B cell (primary cell): ENCODE data around the gene MIPOL1. TPM values are rescaled to one million over a fixed set of nuclear protein-coding genes. Genes with fewer than 3 reads are reported as not detected.

ENCODE experiments used
- ATAC-seq: fragments of 200-7000 bp; cut with Tn5 transposase; one replicate; pipeline ENCODE4 v1.10.0; 2021; ENCODE audit warnings: low read depth, mild to moderate bottlenecking, moderate number of reproducible peaks, moderate library complexity
- CTCF ChIA-PET: fragments of 350-600 bp; sonication (Branson Sonifier 250); formaldehyde crosslinking; loops from one replicate; lab custom pipeline; 2021; ENCODE audit warnings: antibody characterized with exemption, inconsistent platforms; lab: Charles Lee
- POLR2A ChIA-PET: fragments of 350-600 bp; sonication (Branson Sonifier 250); formaldehyde crosslinking; loops from one replicate; lab custom pipeline; 2021; ENCODE audit warnings: antibody characterized with exemption; lab: Charles Lee
- DNase-seq: peaks from one replicate; pipeline ENCODE4 v3.0.0; 2013
- H2AFZ ChIP-seq: 2 replicates; pipeline ENCODE4 v1.6.1; 2012; ENCODE audit warnings: mild to moderate bottlenecking, low read depth, low read length; ENCODE audit not compliant: insufficient read depth, poor library complexity, severe bottlenecking
- H3K27ac ChIP-seq, 2 donors: 1 replicate in 1 of 2; 2 replicates in 1 of 2; pipeline ENCODE4 v1.5.1; 2012 to 2013; ENCODE audit warnings: low read length in 2 of 2, mild to moderate bottlenecking in 2 of 2, moderate library complexity in 1 of 2
- H3K27me3 ChIP-seq, 4 experiments: fragments of 200-600 bp in 1 of 4; sonication (generic) in 1 of 4; replicated peaks in 1 of 4; 1 replicate in 2 of 4; 2 replicates in 2 of 4; pipeline versions ENCODE4 v1.6.1 to v1.7.0; 2013 to 2016; ENCODE audit warnings: low read length in 3 of 4, mild to moderate bottlenecking in 2 of 4, mixed read lengths in 1 of 4, moderate library complexity in 1 of 4; ENCODE audit not compliant: insufficient read depth in 4 of 4, control insufficient read depth in 3 of 4; ENCODE audit errors: control extremely low read depth in 1 of 4
- H3K36me3 ChIP-seq, 2 experiments: replicated peaks in 1 of 2; 1 replicate in 1 of 2; 2 replicates in 1 of 2; pipeline versions ENCODE4 v1.6.1 to v1.7.1; 2013; ENCODE audit warnings: low read length in 1 of 2; ENCODE audit not compliant: insufficient read depth in 2 of 2, control insufficient read depth in 1 of 2; ENCODE audit errors: control extremely low read depth in 1 of 2, extremely low read depth in 1 of 2
- H3K4me1 ChIP-seq, 2 donors: fragments of 200-600 bp in 1 of 2; sonication (generic) in 1 of 2; 1 replicate in 1 of 2; 2 replicates in 1 of 2; pipeline versions ENCODE4 v1.5.1 to v1.6.1; 2013 to 2017; ENCODE audit warnings: low read length in 2 of 2; ENCODE audit not compliant: control insufficient read depth in 2 of 2, insufficient read depth in 2 of 2
- H3K4me2 ChIP-seq: replicated peaks from 2 replicates; pipeline ENCODE3; 2012; ENCODE audit warnings: mild to moderate bottlenecking, low read depth, low read length; ENCODE audit not compliant: poor library complexity, severe bottlenecking
- H3K4me3 ChIP-seq, 5 experiments: fragments of 200-600 bp in 1 of 5; sonication (generic) in 1 of 5; 1 replicate in 3 of 5; 2 replicates in 2 of 5; pipeline versions ENCODE4 v1.5.1 to v1.7.0; 2011 to 2016; ENCODE audit warnings: low read length in 4 of 5, mild to moderate bottlenecking in 4 of 5, low read depth in 2 of 5, control low read depth in 1 of 5, moderate library complexity in 1 of 5; ENCODE audit not compliant: insufficient read depth in 1 of 5; ENCODE audit errors: control extremely low read depth in 1 of 5, extremely low read depth in 1 of 5
- H3K79me2 ChIP-seq: fragments of 200-600 bp; sonication (generic); one replicate; pipeline ENCODE4 v1.6.0; 2016; ENCODE audit warnings: low read length; ENCODE audit not compliant: control insufficient read depth, insufficient read depth
- H3K9ac ChIP-seq: fragments of 200-600 bp; sonication (generic); 2 replicates; pipeline ENCODE4 v1.6.1; 2017; ENCODE audit warnings: mild to moderate bottlenecking, low read length, moderate library complexity
- H3K9me3 ChIP-seq, 3 donors: one replicate each; pipeline versions ENCODE4 v1.6.1 to v1.7.1; 2013; ENCODE audit warnings: low read length in 2 of 3; ENCODE audit not compliant: control insufficient read depth in 2 of 3, insufficient read depth in 1 of 3; ENCODE audit errors: control extremely low read depth in 1 of 3
- H4K20me1 ChIP-seq: 2 replicates; pipeline ENCODE4 v1.6.0; 2012; ENCODE audit warnings: mild to moderate bottlenecking, low read length; ENCODE audit not compliant: insufficient read depth, control insufficient read depth, poor library complexity, severe bottlenecking
- H3K27ac Mint-ChIP-seq: one replicate; pipeline ENCODE4 v1.8.0; 2021; ENCODE audit warnings: mixed read lengths
- H3K27me3 Mint-ChIP-seq: one replicate; pipeline ENCODE4 v1.8.0; 2021; ENCODE audit warnings: mixed read lengths
- H3K4me1 Mint-ChIP-seq: one replicate; pipeline ENCODE4 v1.8.0; 2021; ENCODE audit warnings: mixed read lengths
- H3K4me3 Mint-ChIP-seq: one replicate; pipeline ENCODE4 v1.8.0; 2021; ENCODE audit warnings: mixed read lengths
- H3K9me3 Mint-ChIP-seq: one replicate; pipeline ENCODE4 v1.8.0; 2022; ENCODE audit warnings: mixed read lengths; ENCODE audit not compliant: insufficient read depth
- EZH2 ChIP-seq: IDR thresholded peaks from 2 replicates; pipeline ENCODE4 v1.6.1; 2012; ENCODE audit warnings: borderline replicate concordance, low read depth, mild to moderate bottlenecking, moderate library complexity, low read length; ENCODE audit not compliant: insufficient read depth, poor library complexity, severe bottlenecking
- WGBS: methylation state at CpG from one replicate; pipeline ENCODE4 v1.1.5; 2013; ENCODE audit warnings: missing lambda C conversion rate; ENCODE audit not compliant: insufficient coverage; 5-methylcytosine and 5-hydroxymethylcytosine counted together
- intact Hi-C: fragments of 100-400 bp; cut with micrococcal nuclease; formaldehyde crosslinking; loops from one replicate; pipeline ENCODE4 v1.10.0; 2022
- polyA plus RNA-seq: library from polyadenylated mRNA; depleted of rRNA; stranded (reverse); fragments of >200 nt; gene quantifications from 2 replicates; pipeline ENCODE4 v1.2.3, GENCODE V29; 2012
- total RNA-seq, 2 donors: library from RNA; stranded (reverse); fragments of 120-200 nt in 1 of 2; gene quantifications; 1 replicate in 1 of 2; 2 replicates in 1 of 2; pipeline versions ENCODE4 v1.2.3 to v1.2.4, GENCODE V29; 2013 to 2022
- TF ChIP-seq, protein P1 (sequence below): fragments of 200-600 bp; IDR thresholded peaks from one replicate; pipeline ENCODE4 v1.8.0; 2022; ENCODE audit warnings: antibody characterized with exemption, mild to moderate bottlenecking

MIPOL1 gene
- total and polyA plus RNA-seq, 2 donors (not counting 1 experiment from before 2014, with no cell fraction given): 0.17 TPM; not detected in 1

DNA sequence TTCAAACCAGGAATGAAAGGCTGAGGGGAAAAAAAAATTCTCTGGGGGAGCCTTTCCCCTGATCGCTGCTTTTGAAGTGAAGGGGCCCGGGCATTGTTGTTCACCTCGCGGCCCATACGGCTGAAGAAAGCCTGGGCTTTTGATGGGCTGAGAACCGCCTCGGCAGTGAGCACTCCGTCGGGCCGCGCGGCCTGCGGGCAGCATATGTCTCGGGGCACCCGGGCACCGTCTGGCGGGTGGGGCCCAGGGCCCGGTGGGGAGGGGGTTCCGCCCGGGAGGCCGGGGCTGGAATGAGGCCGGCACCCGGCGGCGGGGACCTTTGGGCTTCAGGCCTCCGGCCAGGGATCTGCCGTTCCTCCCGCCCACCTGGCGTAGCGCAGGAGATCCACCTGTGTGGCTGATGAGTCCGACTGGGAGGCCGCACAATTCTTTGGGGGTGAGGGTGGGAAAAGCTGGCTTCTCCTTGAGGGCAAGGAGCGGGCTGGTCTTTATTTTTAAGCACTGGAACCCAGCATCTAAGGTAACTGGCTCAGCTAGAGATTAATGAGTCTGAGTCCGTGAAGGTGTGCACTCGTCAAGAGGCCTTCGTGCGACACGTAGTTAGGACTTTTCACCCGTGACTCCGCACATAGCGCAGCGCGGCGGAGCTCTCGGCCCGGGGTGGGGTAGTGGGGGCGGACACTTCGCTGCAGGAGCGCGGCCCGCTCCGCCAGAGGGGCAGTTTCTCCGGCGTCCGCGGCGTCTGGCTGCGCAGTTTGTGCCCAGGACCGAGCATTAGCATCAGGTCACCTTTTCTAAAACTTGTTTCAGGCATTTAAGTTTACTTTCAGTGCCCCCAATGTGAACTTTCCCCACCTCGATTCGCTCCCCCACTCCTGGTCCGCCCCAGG lies 386.7 kb downstream of the MIPOL1 start:
- Histone ChIP-seq H3K27ac (no peak overlapping the region), H3K79me2 (no peaks in the 10 kb centered on the region), H4K20me1 (no peaks in the 10 kb centered on the region), H3K4me1 (no peaks in the 10 kb centered on the region), H3K9ac (no peak overlapping the region), H2AFZ (no peak overlapping the region), H3K36me3 (no peaks in the 10 kb centered on the region), H3K4me3 (no peak overlapping the region), H3K27me3 (peaks cover 0 to 35% (median 24%) of the 10 kb centered on the region in 4 experiments), H3K4me2 (no peak overlapping the region), H3K9me3 (peaks cover 0 to 29% (median 0%) of the 10 kb centered on the region in 3 donors)
- DNase-seq: no peak
- intact Hi-C loops: no loop called here
- Mint-ChIP-seq H3K9me3 (no peaks in the 10 kb centered on the region), H3K27ac (no peak overlapping the region), H3K4me1 (no peaks in the 10 kb centered on the region), H3K27me3 (peaks cover 44% of the 10 kb centered on the region), H3K4me3 (no peak overlapping the region)
- POLR2A ChIA-PET: no interaction called here
- ATAC-seq: no peak
- WGBS: 14% methylated on average over 62 of the region's 62 CpGs
- no peak for TF ChIP-seq EZH2
- TF ChIP-seq, protein P1, sequence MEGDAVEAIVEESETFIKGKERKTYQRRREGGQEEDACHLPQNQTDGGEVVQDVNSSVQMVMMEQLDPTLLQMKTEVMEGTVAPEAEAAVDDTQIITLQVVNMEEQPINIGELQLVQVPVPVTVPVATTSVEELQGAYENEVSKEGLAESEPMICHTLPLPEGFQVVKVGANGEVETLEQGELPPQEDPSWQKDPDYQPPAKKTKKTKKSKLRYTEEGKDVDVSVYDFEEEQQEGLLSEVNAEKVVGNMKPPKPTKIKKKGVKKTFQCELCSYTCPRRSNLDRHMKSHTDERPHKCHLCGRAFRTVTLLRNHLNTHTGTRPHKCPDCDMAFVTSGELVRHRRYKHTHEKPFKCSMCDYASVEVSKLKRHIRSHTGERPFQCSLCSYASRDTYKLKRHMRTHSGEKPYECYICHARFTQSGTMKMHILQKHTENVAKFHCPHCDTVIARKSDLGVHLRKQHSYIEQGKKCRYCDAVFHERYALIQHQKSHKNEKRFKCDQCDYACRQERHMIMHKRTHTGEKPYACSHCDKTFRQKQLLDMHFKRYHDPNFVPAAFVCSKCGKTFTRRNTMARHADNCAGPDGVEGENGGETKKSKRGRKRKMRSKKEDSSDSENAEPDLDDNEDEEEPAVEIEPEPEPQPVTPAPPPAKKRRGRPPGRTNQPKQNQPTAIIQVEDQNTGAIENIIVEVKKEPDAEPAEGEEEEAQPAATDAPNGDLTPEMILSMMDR: no peak
- CTCF ChIA-PET: no interaction called here

DNA sequence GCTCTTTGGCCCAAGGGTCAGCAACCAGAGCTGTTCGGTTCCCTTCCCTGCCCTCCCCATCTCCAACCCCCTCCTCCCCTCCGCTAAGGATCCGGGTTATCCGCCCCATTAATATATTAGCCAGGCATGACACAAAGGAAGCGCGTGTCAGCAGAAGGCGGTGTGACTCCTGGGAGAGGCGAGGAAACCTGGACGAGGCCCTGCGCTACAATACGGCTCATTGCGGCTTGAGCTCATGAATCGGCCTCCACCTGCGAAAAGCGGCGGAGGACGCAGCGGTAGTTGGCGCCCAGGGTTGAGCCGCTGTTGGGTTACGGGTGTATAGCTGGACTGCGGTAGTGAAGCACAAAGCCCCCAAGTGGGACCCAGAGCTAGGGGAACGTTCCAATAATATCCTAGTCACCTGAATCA lies 387.4 kb downstream of the MIPOL1 start:
- H3K4me1 ChIP-seq: no peaks in the 10 kb centered on the region
- TF ChIP-seq, protein P1: no peak
- no peak for TF ChIP-seq EZH2
- no peak overlapping the region for H3K4me3 ChIP-seq
- H3K36me3 ChIP-seq: no peaks in the 10 kb centered on the region
- H3K9me3 Mint-ChIP-seq: no peaks in the 10 kb centered on the region
- POLR2A ChIA-PET: no interaction called here
- no peak overlapping the region for H2AFZ ChIP-seq
- no peak overlapping the region for H3K4me2 ChIP-seq
- intact Hi-C loops: no loop called here
- no peaks in the 10 kb centered on the region for H4K20me1 ChIP-seq
- WGBS: 21% methylated on average over 23 of the region's 23 CpGs
- no peak overlapping the region for H3K27ac Mint-ChIP-seq
- DNase-seq: no peak
- H3K27ac ChIP-seq: no peak overlapping the region
- no peaks in the 10 kb centered on the region for H3K4me1 Mint-ChIP-seq
- H3K27me3 Mint-ChIP-seq: peaks cover 44% of the 10 kb centered on the region
- H3K4me3 Mint-ChIP-seq: no peak overlapping the region
- peaks cover 0 to 29% (median 0%) of the 10 kb centered on the region in 3 donors for H3K9me3 ChIP-seq
- no peak for ATAC-seq
- H3K79me2 ChIP-seq: no peaks in the 10 kb centered on the region
- CTCF ChIA-PET: no interaction called here
- H3K27me3 ChIP-seq: peaks cover 0 to 35% (median 26%) of the 10 kb centered on the region in 4 experiments
- no peak overlapping the region for H3K9ac ChIP-seq
